Measurements from ENCODE around the gene MUC16. TPM values are rescaled to one million over a fixed set of nuclear protein-coding genes. Genes with fewer than 3 reads are reported as not detected.
"Not testable (repeated sequence)": the region's sequence is repeated elsewhere in the genome, so short reads cannot be mapped to it uniquely, and the experiment has no call there.

The MUC16 gene
- total RNA-seq, 6 experiments from 2014 or later: under 0.01 to 0.06 TPM; not detected in 4

- DNase-seq: no peak
- 80% methylated on average over 8 of the region's 8 CpGs for WGBS (ENCODE audit: insufficient coverage, low coverage, low lambda C conversion rate, missing lambda C conversion rate)
- intact Hi-C loops (cut with DNase I): no loop called here
These were observed 44.0 kb upstream of the MUC16 start for GRCh38 chr19:9054207-9054606.

GRCh38 chr19:9053674-9054073, 43.5 kb upstream of the MUC16 start:
- H3K4me3 ChIP-seq; H3K27ac ChIP-seq; DNase-seq; H3K36me3 ChIP-seq; H3K4me1 ChIP-seq; intact Hi-C loops (cut with DNase I); H3K27me3 ChIP-seq; H3K9me3 ChIP-seq; ATAC-seq: not testable (repeated sequence)
- WGBS (ENCODE audit: insufficient coverage, low coverage, low lambda C conversion rate, missing lambda C conversion rate): 89% methylated on average over 6 of the region's 6 CpGs

More at GRCh38 chr19:9054207-9054606, 44.0 kb upstream of the MUC16 start:
- TF ChIP-seq POLR2A (IDR thresholded peaks at IDR 0.05) (no peak), CTCF (IDR thresholded peaks at IDR 0.05) (no peak)
- Histone ChIP-seq H3K9me3 (no peaks in the 10 kb centered on the region), H3K27me3 (no peaks in the 10 kb centered on the region), H3K27ac (no peak overlapping the region), H3K4me1 (no peaks in the 10 kb centered on the region), H3K4me3 (no peak overlapping the region), H3K36me3 (no peaks in the 10 kb centered on the region)
- ATAC-seq: no peak

- H3K27ac ChIP-seq: no peak overlapping the region
- intact Hi-C loops (cut with DNase I): no loop called here
- 59% methylated on average over 4 of the region's 4 CpGs for WGBS (ENCODE audit: insufficient coverage, low coverage, low lambda C conversion rate, missing lambda C conversion rate)
- H3K27me3 ChIP-seq: no peaks in the 10 kb centered on the region
- no peak overlapping the region for H3K4me3 ChIP-seq
- ATAC-seq (no peak), DNase-seq (no peak)
- TF ChIP-seq POLR2A (IDR thresholded peaks at IDR 0.05): no peak
- no peak for TF ChIP-seq CTCF (IDR thresholded peaks at IDR 0.05)
- no peaks in the 10 kb centered on the region for H3K36me3 ChIP-seq
- H3K9me3 ChIP-seq: no peaks in the 10 kb centered on the region
- no peaks in the 10 kb centered on the region for H3K4me1 ChIP-seq
These were observed 42.7 kb upstream of the MUC16 start for GRCh38 chr19:9052894-9053293.

GRCh38 chr19:9046694-9047093, 36.5 kb upstream of the MUC16 start:
- no peaks in the 10 kb centered on the region for H3K9me3 ChIP-seq
- H3K4me3 ChIP-seq: no peak overlapping the region
- intact Hi-C loops (cut with DNase I): no loop called here
- no peaks in the 10 kb centered on the region for H3K4me1 ChIP-seq
- DNase-seq: no peak
- no peak overlapping the region for H3K27ac ChIP-seq
- TF ChIP-seq CTCF (IDR thresholded peaks at IDR 0.05): no peak
- no peak for TF ChIP-seq POLR2A (IDR thresholded peaks at IDR 0.05)
- 28% methylated on average over 3 of the region's 4 CpGs for WGBS (ENCODE audit: insufficient coverage, low coverage, low lambda C conversion rate, missing lambda C conversion rate)
- no peaks in the 10 kb centered on the region for H3K36me3 ChIP-seq
- H3K27me3 ChIP-seq: no peaks in the 10 kb centered on the region
- no peak for ATAC-seq

GRCh38 chr19:9044449-9044848, 34.2 kb upstream of the MUC16 start:
- H3K27ac ChIP-seq: no peak overlapping the region
- no peaks in the 10 kb centered on the region for H3K9me3 ChIP-seq
- ATAC-seq: no peak
- no peaks in the 10 kb centered on the region for H3K4me1 ChIP-seq
- intact Hi-C loops (cut with DNase I): no loop called here
- DNase-seq: no peak
- no peaks in the 10 kb centered on the region for H3K27me3 ChIP-seq
- TF ChIP-seq POLR2A (IDR thresholded peaks at IDR 0.05) (no peak), CTCF (IDR thresholded peaks at IDR 0.05) (no peak)
- WGBS (ENCODE audit: insufficient coverage, low coverage, low lambda C conversion rate, missing lambda C conversion rate): 45% methylated on average over 3 of the region's 3 CpGs
- H3K36me3 ChIP-seq: no peaks in the 10 kb centered on the region
- no peak overlapping the region for H3K4me3 ChIP-seq
